HAP-1 (cell line): ENCODE results near the gene VAMP8.
"Not testable (repeated sequence)": the region's sequence is repeated elsewhere in the genome, so short reads cannot be mapped to it uniquely, and the experiment has no call there.

ENCODE experiments used
- DNase-seq, 2 experiments: peaks; one replicate each; pipeline ENCODE4 v3.0.0-alpha.2; 2016 to 2020; ENCODE audit warnings: low spot score in 2 of 2
- H3K27me3 ChIP-seq: fragments of 250-450 bp; sonication (Bioruptor Pico); 2 replicates; pipeline ENCODE4 v1.5.1; 2020; ENCODE audit warnings: low read depth, mild to moderate bottlenecking, moderate library complexity
- H3K36me3 ChIP-seq: fragments of 250-450 bp; sonication (Bioruptor Pico); replicated peaks from 2 replicates; pipeline ENCODE4 v1.5.1; 2020; ENCODE audit warnings: mild to moderate bottlenecking
- H3K4me1 ChIP-seq: fragments of 250-450 bp; sonication (Bioruptor Pico); 2 replicates; pipeline ENCODE4 v1.5.1; 2020; ENCODE audit warnings: mild to moderate bottlenecking
- H3K4me3 ChIP-seq: fragments of 250-450 bp; sonication (Bioruptor Pico); 2 replicates; pipeline ENCODE4 v1.5.1; 2020; ENCODE audit warnings: mild to moderate bottlenecking, moderate library complexity
- H3K9me3 ChIP-seq: fragments of 250-450 bp; sonication (Bioruptor Pico); 2 replicates; pipeline ENCODE4 v1.5.1; 2020; ENCODE audit warnings: mild to moderate bottlenecking, moderate library complexity
- in situ Hi-C: fragments of 300-500 bp; cut with MboI; formaldehyde crosslinking; loops from 3 replicates; pipeline ENCODE4 v1.14.3; 2020; ENCODE audit warnings: low sequenced_read_pairs, inconsistent platforms, mixed read lengths

Gene VAMP8

GRCh38 chr2:85590950-85591349 lies 13.6 kb downstream of the VAMP8 start:
- H3K27me3 ChIP-seq, result 0 out of 2 replicates have a peak, but pooled peaks cover 2% of the 10 kb centered on the region
- H3K4me1 ChIP-seq, result peaks cover 5% of the 10 kb centered on the region; the same call in 1 of the 2 replicates
- no peak for DNase-seq
- H3K4me3 ChIP-seq, result no peak overlapping the region
- in situ Hi-C loops, result no loop called here
- H3K36me3 ChIP-seq, result no peaks in the 10 kb centered on the region
- H3K9me3 ChIP-seq, result no peaks in the 10 kb centered on the region

- Histone ChIP-seq H3K4me3 (no peak overlapping the region), H3K9me3 (no peaks in the 10 kb centered on the region), H3K36me3 (peaks cover under 1% of the 10 kb centered on the region; the same call in 1 of the 2 replicates), H3K27me3 (no peaks in the 10 kb centered on the region), H3K4me1 (peaks cover 7% of the 10 kb centered on the region; the same call in 1 of the 2 replicates)
- in situ Hi-C loops, result no loop called here
- no peak for DNase-seq
Observed at GRCh38 chr2:85591563-85591962, 14.2 kb downstream of the VAMP8 start.

- DNase-seq, in situ Hi-C loops, H3K4me1 ChIP-seq: not testable (repeated sequence)
Observed at GRCh38 chr2:85592299-85592698, 14.9 kb downstream of the VAMP8 start.

GRCh38 chr2:85593023-85593422 lies 15.6 kb downstream of the VAMP8 start:
- Histone ChIP-seq H3K9me3 (no peaks in the 10 kb centered on the region), H3K36me3 (peaks cover 13% of the 10 kb centered on the region), H3K4me1 (peaks cover 7% of the 10 kb centered on the region; the same call in 1 of the 2 replicates), H3K27me3 (no peaks in the 10 kb centered on the region), H3K4me3 (no peak overlapping the region)
- DNase-seq, result no peak
- in situ Hi-C loops, result no loop called here

More at GRCh38 chr2:85592299-85592698, 14.9 kb downstream of the VAMP8 start:
- not testable (repeated sequence) for H3K9me3 ChIP-seq, H3K36me3 ChIP-seq, H3K4me3 ChIP-seq, H3K27me3 ChIP-seq

DNA sequence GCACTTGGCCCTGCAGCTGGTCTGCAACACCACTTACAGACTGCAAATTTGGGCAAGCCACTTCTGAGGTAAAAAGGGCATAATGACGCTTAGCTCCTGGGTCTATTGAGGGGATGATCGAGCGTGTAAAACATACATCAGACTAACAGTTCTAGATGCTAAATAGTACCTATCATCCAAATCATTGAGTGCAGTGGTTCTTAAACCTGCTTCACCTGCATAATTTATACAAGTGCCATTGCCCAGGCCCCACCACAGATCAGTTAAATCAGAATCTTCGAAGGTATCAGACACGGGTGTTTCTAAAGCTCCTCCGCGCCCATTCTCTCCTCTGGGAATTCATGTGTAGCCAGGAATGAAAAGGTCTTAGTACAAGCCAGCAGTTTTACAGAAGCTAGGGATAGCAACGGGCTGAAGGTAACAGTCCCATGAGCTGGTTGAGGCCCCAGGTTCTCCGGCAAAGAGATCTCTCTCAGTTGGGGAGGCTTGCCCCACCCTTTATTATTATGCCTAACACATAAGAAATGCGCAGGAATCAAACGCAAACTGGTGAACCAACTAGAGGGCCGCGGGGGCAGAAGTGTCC lies 17.4 kb downstream of the VAMP8 start:
- Histone ChIP-seq H3K27me3 (no peaks in the 10 kb centered on the region), H3K9me3 (no peaks in the 10 kb centered on the region), H3K4me1 (peaks cover 7% of the 10 kb centered on the region; the same call in 1 of the 2 replicates), H3K36me3 (peaks cover 20% of the 10 kb centered on the region), H3K4me3 (peak overlapping the region; percentile 73)
- no peak for DNase-seq
- in situ Hi-C loops, result no loop called here

GRCh38 chr2:85595301-85596025 lies 18.1 kb downstream of the VAMP8 start, which contains the start of gene RNF181:
TSS of gene RNF181 (plus strand) at chr2:85595745. CDS start at chr2:85595764, 19 bp downstream.
- Histone ChIP-seq H3K36me3 (peaks cover 20% of the 10 kb centered on the region), H3K4me3 (peak within 1 kb of the TSS; percentile 73), H3K27me3 (no peaks in the 10 kb centered on the region), H3K4me1 (peaks cover 7% of the 10 kb centered on the region; the same call in 1 of the 2 replicates), H3K9me3 (no peaks in the 10 kb centered on the region)
- in situ Hi-C loops, result no loop called here
- DNase-seq, result peak; percentile 96 to 97

DNA sequence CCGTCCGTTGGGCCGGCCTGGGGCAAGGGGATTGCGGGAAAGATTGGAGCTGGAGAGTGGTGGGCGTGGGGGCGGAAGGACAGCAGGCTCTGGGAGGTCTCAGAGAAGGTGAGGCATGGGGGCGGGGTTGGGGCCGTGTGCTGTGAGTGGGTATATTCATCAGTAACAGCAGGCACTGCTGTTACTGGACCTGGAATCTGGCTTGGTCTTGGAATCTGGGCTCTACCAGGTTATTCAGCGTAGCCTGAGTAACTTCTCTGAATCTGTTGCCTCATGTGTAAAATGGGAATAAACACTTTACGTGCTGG lies 18.6 kb downstream of the VAMP8 start:
- Histone ChIP-seq H3K4me3 (peak overlapping the region; percentile 73), H3K9me3 (no peaks in the 10 kb centered on the region), H3K27me3 (no peaks in the 10 kb centered on the region), H3K4me1 (peaks cover 7% of the 10 kb centered on the region; the same call in 1 of the 2 replicates), H3K36me3 (peaks cover 24% of the 10 kb centered on the region)
- in situ Hi-C loops, result no loop called here
- peak in 1 of 2 experiments; percentile 33 for DNase-seq

DNA sequence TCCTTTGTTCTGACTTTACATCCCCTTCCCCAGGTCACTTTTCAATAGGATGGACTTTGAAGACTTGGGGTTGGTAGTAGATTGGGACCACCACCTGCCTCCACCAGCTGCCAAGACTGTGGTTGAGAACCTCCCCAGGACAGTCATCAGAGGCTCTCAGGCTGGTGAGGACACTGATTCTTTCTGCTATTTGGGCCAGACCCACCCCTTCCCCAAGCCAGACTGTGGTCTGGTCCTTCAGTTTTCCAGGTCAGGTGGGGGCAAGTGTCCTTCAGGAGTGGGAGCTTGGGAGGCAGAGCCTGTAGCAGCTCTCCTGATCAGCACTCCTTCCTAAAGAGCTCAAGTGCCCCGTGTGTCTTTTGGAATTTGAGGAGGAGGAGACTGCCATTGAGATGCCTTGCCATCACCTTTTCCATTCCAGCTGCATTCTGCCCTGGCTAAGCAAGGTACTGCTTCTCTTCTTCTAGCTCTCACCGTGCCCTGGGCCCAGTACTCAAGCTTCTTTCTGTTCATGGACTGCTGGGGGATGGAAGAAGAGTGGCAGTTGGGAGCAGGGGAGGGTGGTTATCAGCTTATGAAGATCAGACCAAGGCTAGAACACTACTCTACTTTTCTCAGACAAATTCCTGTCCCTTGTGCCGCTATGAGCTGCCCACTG lies 19.2 kb downstream of the VAMP8 start:
- no peak for DNase-seq
- peaks cover 26% of the 10 kb centered on the region for H3K36me3 ChIP-seq
- peaks cover 7% of the 10 kb centered on the region; the same call in 1 of the 2 replicates for H3K4me1 ChIP-seq
- no peaks in the 10 kb centered on the region for H3K27me3 ChIP-seq
- in situ Hi-C loops, result no loop called here
- H3K9me3 ChIP-seq, result no peaks in the 10 kb centered on the region
- H3K4me3 ChIP-seq, result peak overlapping the region; percentile 73

- no peaks in the 10 kb centered on the region for H3K9me3 ChIP-seq
- H3K4me3 ChIP-seq, result no peak overlapping the region
- in situ Hi-C loops, result no loop called here
- peaks cover 26% of the 10 kb centered on the region for H3K36me3 ChIP-seq
- DNase-seq, result no peak
- peaks cover 7% of the 10 kb centered on the region; the same call in 1 of the 2 replicates for H3K4me1 ChIP-seq
- H3K27me3 ChIP-seq, result no peaks in the 10 kb centered on the region
Observed at GRCh38 chr2:85597241-85597640, 19.9 kb downstream of the VAMP8 start.

DNA sequence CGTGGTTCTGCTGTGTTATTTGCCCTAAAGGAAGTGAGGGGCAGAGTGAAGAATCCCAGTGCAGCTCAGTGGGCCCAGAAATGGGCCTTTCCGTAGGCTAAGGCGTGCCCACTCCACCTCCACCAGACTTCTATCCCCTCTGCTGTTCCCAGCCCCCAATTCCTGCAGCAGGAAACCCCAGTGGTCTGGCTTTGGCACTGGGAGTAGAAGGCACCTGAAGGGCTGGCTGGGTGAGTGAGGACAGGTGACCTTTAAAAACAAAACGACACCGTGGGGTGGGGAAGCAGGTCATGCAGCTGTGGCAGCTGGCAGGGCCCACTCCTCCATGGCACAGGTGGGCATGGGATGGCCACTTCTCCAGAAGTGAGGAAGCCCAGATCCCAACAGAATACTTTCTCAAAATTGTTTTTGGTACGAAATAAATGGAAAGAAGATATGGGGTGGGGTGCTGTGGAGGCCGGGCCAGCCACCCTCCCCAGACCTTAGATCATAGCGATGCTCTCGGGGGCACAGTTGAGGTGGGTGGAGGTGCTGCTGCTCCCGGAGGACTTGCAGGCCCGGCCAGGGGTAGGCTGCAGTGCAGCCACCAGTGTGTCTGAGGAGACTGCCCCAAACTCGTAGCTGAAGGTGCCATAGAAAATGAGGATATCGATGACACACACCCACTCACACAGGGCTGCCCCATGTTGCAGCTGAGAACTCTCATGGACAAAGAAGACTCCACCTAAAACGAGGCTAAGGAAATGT lies 21.4 kb downstream of the VAMP8 start:
- Histone ChIP-seq H3K27me3 (no peaks in the 10 kb centered on the region), H3K9me3 (no peaks in the 10 kb centered on the region), H3K36me3 (peaks cover 26% of the 10 kb centered on the region), H3K4me3 (no peak overlapping the region), H3K4me1 (peaks cover 7% of the 10 kb centered on the region; the same call in 1 of the 2 replicates)
- no peak for DNase-seq
- in situ Hi-C loops, result no loop called here

DNA sequence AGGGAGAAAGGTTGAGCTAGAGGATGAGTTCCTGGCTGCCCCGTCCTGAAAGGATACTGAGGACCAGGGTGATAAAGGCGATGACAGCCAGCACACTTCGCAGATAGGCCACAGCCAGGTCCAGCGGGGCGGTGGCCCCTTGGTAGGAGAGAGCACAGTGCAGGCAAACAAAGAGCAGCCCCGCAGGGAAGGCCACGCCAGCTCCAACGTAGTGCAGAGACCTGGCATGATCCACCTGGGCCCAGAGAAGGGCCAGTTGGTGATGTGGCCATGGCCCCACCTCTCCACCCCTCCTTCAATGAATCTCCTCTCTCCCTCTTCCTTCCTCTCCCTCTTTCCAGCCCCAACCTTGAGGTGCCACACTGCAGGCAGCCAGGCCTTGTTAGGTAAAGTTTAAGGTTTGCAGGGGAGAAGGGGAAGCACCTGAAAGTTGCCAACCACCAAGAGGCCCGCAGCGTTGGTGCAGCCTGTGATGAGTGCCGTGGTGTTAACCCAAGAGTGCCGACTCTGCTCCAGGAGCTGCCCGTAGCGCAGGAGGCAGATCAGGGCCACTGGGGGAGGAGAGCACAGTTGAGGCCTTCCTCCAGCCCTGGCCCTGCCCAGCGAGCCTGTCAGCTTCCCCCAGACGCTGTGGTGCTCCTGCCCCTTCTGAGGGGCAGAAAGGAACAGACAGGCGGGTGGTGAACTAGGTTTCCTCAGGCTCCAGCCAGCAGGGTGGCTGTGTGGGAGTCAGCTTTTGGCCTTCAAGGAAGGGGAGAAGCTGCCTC lies 22.3 kb downstream of the VAMP8 start:
- in situ Hi-C loops, result loop anchor here (5.0 kb wide), 1 partner anchor 37 kb away; the partner anchor contains the start of gene GGCX
- Histone ChIP-seq H3K4me3 (no peak overlapping the region), H3K36me3 (peaks cover 26% of the 10 kb centered on the region), H3K27me3 (no peaks in the 10 kb centered on the region), H3K9me3 (no peaks in the 10 kb centered on the region), H3K4me1 (peaks cover 4% of the 10 kb centered on the region; the same call in 1 of the 2 replicates)
- no peak for DNase-seq

- Histone ChIP-seq H3K4me1 (peaks cover 7% of the 10 kb centered on the region), H3K27me3 (no peaks in the 10 kb centered on the region), H3K36me3 (peaks cover 26% of the 10 kb centered on the region), H3K9me3 (no peaks in the 10 kb centered on the region), H3K4me3 (no peak overlapping the region)
- in situ Hi-C loops, result loop anchor here (5.0 kb wide), 1 partner anchor 38 kb away; the partner anchor contains the start of gene GGCX
- DNase-seq, result no peak
Observed at GRCh38 chr2:85600235-85600575, 22.8 kb downstream of the VAMP8 start.
